ENCODE results near the gene PAQR7.

GRCh38 chr1:25833158-25833557, 42.4 kb downstream of the PAQR7 start:
- TF ChIP-seq CTCF (IDR thresholded peaks at IDR 0.05) (no peak), POLR2A (IDR thresholded peaks at IDR 0.05) (no peak)

All from esophagus squamous epithelium (tissue), 4 donors.